Measurements from ENCODE around the gene ROCK2. TPM values are rescaled to one million over a fixed set of nuclear protein-coding genes. Genes with fewer than 3 reads are reported as not detected.

ROCK2 gene
- total RNA-seq, 1 experiment from 2014 or later: 49.4 TPM

GRCh38 chr2:11290211-11290610, 54.2 kb downstream of the ROCK2 start:
- peaks cover 4% of the 10 kb centered on the region for H3K9me3 ChIP-seq (ENCODE audit: low read depth, low read length, poor library complexity, severe bottlenecking)
- ChIA-PET CTCF (no interaction called here), POLR2A (ENCODE audit: low non-redundant PET) (no interaction called here)
- H3K4me1 ChIP-seq (ENCODE audit: insufficient read depth, low read length, poor library complexity, severe bottlenecking): no peaks in the 10 kb centered on the region
- TF ChIP-seq CTCF (conservative IDR thresholded peaks at IDR 0.05; ENCODE audit: low read depth, low read length) (no peak), EZH2 (IDR thresholded peaks at IDR 0.05; ENCODE audit: borderline replicate concordance, low read depth, low read length, poor library complexity, severe bottlenecking) (no peak)
- DNase-seq (ENCODE audit: low spot score): no peak
- no peak overlapping the region for H3K4me3 ChIP-seq (ENCODE audit: low read depth, low read length, poor library complexity, severe bottlenecking)
- H3K36me3 ChIP-seq (ENCODE audit: insufficient read depth, low read length, poor library complexity, severe bottlenecking): peaks cover 7% of the 10 kb centered on the region
- no peak overlapping the region for H3K27ac ChIP-seq (ENCODE audit: low read depth, low read length, poor library complexity, severe bottlenecking)
- H3K27me3 ChIP-seq (replicated peaks; ENCODE audit: insufficient read depth, low read depth, low read length, poor library complexity): no peaks in the 10 kb centered on the region
- BruUV-seq (replicated peaks): no TSS peak
- intact Hi-C loops (cut with micrococcal nuclease; ENCODE audit: unreplicated experiment): no loop called here

DNA sequence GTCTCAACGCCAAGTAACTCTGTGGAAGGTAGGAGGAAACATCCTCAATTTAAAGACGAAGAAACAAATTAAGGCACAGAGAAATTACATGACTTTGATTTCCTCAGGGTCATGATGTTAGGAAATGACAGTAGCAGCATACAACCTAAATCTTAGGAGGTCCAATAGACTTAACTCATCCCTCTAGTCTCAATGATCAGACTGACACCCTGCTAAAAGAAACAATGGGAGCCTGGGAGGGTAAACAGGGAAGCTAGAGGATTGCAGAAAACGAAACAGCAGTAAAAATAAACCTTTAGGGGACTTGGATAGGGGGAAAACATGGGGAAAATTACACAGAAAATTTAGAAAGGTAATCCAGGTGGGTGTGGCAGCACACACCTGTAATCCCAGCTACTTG, 56.0 kb downstream of the ROCK2 start:
- peaks cover 18% of the 10 kb centered on the region for H3K36me3 ChIP-seq (ENCODE audit: insufficient read depth, low read length, poor library complexity, severe bottlenecking)
- no peak overlapping the region for H3K4me3 ChIP-seq (ENCODE audit: low read depth, low read length, poor library complexity, severe bottlenecking)
- no peaks in the 10 kb centered on the region for H3K27me3 ChIP-seq (replicated peaks; ENCODE audit: insufficient read depth, low read depth, low read length, poor library complexity)
- ChIA-PET CTCF (no interaction called here), POLR2A (ENCODE audit: low non-redundant PET) (no interaction called here)
- DNase-seq (ENCODE audit: low spot score): no peak
- no TSS peak for BruUV-seq (replicated peaks)
- intact Hi-C loops (cut with micrococcal nuclease; ENCODE audit: unreplicated experiment): no loop called here
- H3K27ac ChIP-seq (ENCODE audit: low read depth, low read length, poor library complexity, severe bottlenecking): no peak overlapping the region
- no peaks in the 10 kb centered on the region for H3K4me1 ChIP-seq (ENCODE audit: insufficient read depth, low read length, poor library complexity, severe bottlenecking)
- TF ChIP-seq CTCF (conservative IDR thresholded peaks at IDR 0.05; ENCODE audit: low read depth, low read length) (no peak), EZH2 (IDR thresholded peaks at IDR 0.05; ENCODE audit: borderline replicate concordance, low read depth, low read length, poor library complexity, severe bottlenecking) (no peak)
- H3K9me3 ChIP-seq (ENCODE audit: low read depth, low read length, poor library complexity, severe bottlenecking): peaks cover 4% of the 10 kb centered on the region

DNA sequence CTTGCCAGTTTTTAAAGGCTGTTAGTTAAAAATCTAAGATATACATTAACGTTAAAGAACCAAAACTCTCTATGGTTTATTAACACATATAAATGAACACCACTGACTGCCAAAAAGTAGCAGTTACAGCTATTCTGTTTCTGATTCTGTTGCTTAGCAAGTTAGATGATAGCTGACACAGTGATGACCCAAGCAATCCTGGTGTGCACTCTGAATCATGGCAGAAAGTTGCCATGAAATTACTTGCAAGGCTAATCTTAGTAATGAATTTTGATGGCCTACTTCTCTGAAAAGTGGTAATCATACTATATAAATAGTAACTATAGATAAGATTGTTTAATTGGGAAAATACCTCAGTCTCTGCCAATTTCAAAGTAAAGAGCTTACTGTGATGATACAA, 57.7 kb downstream of the ROCK2 start:
- H3K4me3 ChIP-seq (ENCODE audit: low read depth, low read length, poor library complexity, severe bottlenecking): no peak overlapping the region
- peaks cover 19% of the 10 kb centered on the region for H3K36me3 ChIP-seq (ENCODE audit: insufficient read depth, low read length, poor library complexity, severe bottlenecking)
- peaks cover 3% of the 10 kb centered on the region for H3K9me3 ChIP-seq (ENCODE audit: low read depth, low read length, poor library complexity, severe bottlenecking)
- POLR2A ChIA-PET (ENCODE audit: low non-redundant PET): no interaction called here
- H3K27me3 ChIP-seq (replicated peaks; ENCODE audit: insufficient read depth, low read depth, low read length, poor library complexity): no peaks in the 10 kb centered on the region
- no peak for DNase-seq (ENCODE audit: low spot score)
- CTCF ChIA-PET: no interaction called here
- H3K27ac ChIP-seq (ENCODE audit: low read depth, low read length, poor library complexity, severe bottlenecking): no peak overlapping the region
- no peaks in the 10 kb centered on the region for H3K4me1 ChIP-seq (ENCODE audit: insufficient read depth, low read length, poor library complexity, severe bottlenecking)
- TF ChIP-seq CTCF (conservative IDR thresholded peaks at IDR 0.05; ENCODE audit: low read depth, low read length) (no peak), EZH2 (IDR thresholded peaks at IDR 0.05; ENCODE audit: borderline replicate concordance, low read depth, low read length, poor library complexity, severe bottlenecking) (no peak)
- BruUV-seq (replicated peaks): no TSS peak
- intact Hi-C loops (cut with micrococcal nuclease; ENCODE audit: unreplicated experiment): no loop called here

All from A673 (cell line).